Astrocyte of the cerebellum (primary cell): Measurements from ENCODE around the gene FOXF2.

Source experiments
- DNase-seq: peaks from one replicate; pipeline ENCODE4 v3.0.0-alpha.2; 2011; ENCODE audit warnings: low read depth
- H3K4me3 ChIP-seq: 2 replicates; pipeline ENCODE4 v1.5.1; 2011; ENCODE audit warnings: mild to moderate bottlenecking, low read depth, low read length, moderate library complexity
- in situ Hi-C: cut with HindIII; loops from 2 replicates; pipeline ENCODE4 v1.10.0; 2017; ENCODE audit warnings: low sequenced_read_pairs
- TF ChIP-seq, protein P1 (sequence below): IDR thresholded peaks from 2 replicates; pipeline ENCODE4 v1.5.1; 2012; ENCODE audit warnings: low read length, low read depth, moderate library complexity, mild to moderate bottlenecking; ENCODE audit errors: missing control alignments

FOXF2 gene

DNA sequence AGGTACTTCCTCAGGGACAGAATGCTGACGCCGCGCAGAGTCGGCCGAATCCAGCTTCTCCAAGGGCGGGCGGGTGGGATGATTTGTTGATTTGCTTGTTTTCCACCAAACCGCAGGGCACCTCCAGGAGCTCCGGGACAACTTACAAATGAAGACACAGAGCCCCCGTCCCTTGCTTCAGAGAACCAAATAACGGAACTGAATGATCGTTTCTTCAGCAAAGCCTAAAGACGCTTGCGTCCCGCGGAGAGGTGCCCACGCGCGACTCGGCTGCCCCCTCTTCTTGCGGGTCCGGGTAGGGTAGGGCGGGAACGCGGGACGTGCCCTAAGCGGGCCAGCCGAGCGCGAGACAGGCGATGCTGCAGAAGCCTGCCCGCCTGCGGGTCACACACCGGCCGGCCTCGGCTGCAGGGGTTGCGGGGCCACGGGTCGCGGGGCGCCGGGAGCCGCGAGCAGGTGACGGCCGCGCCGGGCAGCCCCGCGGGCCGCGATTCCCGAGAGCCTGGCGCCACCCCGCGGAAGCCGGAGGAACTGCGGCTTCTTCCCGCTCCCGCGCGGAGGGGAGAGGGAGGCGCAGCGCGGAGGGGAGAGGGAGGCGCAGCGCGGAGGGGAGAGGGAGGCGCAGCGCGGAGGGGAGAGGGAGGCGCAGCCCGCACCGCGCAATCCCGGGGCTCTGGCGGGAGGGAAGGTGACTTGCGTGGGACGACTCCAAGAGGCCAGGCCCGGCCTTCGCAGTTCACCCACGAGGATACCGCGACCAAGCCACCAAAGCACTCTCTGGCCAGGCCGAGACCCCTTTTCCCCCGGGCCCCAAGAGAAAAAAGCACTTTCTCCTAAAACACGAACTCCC, 7.7 kb upstream of the FOXF2 start:
- TF ChIP-seq, protein P1, sequence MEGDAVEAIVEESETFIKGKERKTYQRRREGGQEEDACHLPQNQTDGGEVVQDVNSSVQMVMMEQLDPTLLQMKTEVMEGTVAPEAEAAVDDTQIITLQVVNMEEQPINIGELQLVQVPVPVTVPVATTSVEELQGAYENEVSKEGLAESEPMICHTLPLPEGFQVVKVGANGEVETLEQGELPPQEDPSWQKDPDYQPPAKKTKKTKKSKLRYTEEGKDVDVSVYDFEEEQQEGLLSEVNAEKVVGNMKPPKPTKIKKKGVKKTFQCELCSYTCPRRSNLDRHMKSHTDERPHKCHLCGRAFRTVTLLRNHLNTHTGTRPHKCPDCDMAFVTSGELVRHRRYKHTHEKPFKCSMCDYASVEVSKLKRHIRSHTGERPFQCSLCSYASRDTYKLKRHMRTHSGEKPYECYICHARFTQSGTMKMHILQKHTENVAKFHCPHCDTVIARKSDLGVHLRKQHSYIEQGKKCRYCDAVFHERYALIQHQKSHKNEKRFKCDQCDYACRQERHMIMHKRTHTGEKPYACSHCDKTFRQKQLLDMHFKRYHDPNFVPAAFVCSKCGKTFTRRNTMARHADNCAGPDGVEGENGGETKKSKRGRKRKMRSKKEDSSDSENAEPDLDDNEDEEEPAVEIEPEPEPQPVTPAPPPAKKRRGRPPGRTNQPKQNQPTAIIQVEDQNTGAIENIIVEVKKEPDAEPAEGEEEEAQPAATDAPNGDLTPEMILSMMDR = peak; percentile 55
- H3K4me3 ChIP-seq = no peak overlapping the region
- in situ Hi-C loops = loop anchor here (25.0 kb wide), 1 partner anchor 794 kb away; no protein-coding TSS in a partner anchor
- no peak for DNase-seq

DNA sequence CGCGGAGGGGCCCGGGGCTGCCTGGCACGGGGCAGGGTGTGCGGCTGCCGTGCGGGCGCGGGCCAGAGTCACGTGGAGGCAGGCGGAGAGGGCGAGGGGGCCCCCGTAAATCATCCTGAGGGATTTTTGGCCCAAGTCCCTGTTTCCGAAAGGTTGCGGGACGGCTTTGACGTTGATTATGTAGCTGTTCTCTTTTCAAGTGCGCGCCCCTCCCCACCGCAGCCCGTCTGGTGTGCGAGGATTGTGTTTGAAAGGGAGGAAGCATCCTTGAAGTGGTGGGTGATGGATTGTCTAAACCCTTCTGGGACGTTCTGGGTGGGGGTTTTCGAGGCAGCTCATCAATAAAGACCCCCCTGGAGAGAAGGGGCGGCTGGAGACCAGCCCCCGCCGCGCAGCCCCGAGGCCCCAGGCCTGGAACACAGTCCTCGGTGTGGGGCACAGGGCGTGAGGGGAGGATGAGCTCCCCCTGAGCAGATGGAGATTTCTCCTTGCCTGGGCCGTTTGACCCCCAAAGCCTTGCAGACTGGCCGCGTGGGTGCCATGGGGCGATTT, 7.0 kb upstream of the FOXF2 start:
- no peak for DNase-seq
- H3K4me3 ChIP-seq = no peak overlapping the region
- in situ Hi-C loops = loop anchor here (25.0 kb wide), 1 partner anchor 795 kb away; no protein-coding TSS in a partner anchor
- TF ChIP-seq, protein P1 = no peak

DNA sequence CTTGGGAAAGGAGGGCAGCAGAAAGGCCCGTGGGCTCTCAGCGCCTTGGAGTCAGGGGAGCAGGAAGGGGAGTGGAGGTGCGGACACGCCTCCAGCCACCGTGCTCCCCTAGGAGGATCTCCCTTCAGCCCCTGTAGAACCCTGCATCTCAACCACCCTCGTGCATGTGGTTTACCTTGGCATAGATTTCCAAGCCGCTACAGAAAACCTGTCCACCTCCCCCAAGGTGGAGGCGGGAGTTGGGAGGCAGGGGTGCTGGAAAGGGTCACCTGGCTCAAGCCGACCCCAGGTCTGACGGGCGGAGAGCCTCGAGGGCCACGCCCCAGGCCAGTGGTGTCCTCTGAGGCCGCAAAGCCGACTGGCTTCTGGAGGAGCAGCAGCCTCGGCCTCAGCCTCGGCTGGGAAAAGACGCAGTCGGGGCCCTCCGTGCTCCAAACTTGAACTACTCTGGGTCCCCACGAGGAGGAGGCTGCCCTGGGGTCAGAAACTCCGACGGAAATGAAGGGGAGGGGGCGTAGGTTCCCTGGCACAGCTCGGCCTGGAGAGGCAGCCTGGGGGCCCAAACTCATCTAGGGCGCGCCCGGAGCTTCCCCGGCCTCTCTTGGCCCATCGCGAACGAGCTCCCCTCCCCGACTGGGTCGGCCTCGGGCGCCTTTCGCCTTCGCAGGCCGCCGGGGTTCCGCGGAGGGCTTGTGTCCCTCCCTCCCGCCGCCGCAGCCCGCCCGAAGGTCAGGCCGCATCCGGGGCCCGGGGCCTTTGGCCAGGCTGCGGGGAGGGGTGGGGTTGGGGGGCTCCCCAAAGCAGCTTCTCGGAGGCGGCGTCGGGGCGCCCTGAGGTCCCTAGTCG, 6.3 kb upstream of the FOXF2 start:
- no peak for DNase-seq
- in situ Hi-C loops = loop anchor here (25.0 kb wide), 1 partner anchor 796 kb away; no protein-coding TSS in a partner anchor
- H3K4me3 ChIP-seq = no peak overlapping the region
- TF ChIP-seq, protein P1 = no peak

DNA sequence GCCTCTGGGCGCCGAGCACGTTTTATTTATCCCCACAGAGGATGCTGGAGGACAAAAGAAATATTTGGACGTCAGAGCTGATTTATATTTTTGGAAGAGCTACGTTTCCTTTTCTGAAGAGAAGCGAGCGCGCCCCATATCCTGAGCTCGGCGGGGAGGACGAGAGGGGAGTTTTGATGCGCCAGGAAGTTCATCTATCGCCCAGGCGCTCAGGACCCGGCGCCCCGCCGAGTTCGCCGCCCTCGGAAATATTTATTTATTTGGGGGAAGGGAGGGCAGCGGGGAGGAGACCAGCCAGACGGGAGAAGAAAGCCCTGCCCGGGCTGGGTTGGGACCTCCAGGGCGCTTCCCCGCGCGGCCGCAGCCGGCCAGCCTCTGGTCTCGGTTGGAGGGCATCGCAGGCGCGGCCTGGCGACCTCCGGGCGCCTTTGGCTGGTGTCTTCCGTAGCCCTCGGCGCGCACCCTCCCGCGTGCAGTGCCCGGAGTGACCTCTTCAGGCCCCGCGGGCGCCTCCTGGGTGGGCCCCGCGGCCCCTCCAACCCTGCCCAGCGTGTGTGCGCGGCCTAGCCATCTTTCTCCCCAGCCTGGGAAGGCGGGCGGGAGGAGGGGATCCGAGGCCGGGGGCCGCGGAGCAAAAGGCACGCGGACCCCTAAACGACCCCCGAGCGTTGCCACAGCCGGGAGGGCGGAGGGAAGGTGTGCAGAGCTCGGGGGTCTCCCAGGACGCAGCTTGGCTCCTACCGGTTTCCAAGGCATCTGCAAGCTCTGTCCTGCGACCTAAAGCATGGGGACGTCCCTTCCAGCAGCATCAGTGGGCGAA, 5.4 kb upstream of the FOXF2 start:
- no peak for DNase-seq
- in situ Hi-C loops = loop anchor here (25.0 kb wide), 1 partner anchor 797 kb away; no protein-coding TSS in a partner anchor
- H3K4me3 ChIP-seq = no peak overlapping the region

DNA sequence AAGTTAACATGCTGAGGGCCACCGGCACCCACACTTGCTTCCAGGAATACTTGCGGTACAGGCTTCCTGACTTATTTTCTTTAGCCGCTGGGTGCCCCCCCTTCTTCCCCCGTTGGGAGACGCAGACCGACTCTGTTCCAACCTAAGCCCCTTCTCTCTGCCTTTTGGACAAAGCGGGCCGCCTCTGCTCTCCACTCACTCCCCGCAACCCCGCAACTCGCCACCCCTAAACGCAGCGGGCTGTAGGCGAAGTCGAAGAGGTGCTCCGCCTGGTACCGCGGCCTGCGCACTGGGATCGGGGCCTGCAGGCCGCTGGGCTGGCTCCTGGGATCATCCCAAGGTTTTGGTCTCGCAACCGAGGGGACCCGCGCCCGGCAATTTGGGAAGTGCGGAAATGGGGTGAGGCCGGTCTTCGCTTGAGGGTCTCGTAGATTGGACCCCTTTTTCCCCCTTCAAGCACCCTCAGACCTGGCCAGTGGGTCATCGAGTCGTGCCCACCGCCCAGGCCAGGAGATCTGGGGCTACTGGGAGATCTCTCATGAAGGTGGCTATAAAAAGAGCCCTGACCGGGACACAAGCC, 4.7 kb upstream of the FOXF2 start:
- no peak overlapping the region for H3K4me3 ChIP-seq
- in situ Hi-C loops = loop anchor here (25.0 kb wide), 1 partner anchor 797 kb away; no protein-coding TSS in a partner anchor
- no peak for DNase-seq
- TF ChIP-seq, protein P1 = no peak

More for the DNA sequence above, 5.4 kb upstream of the FOXF2 start:
- TF ChIP-seq, protein P1 = no peak
